HEK293 (cell line): ENCODE data around the gene HNRNPK.

ENCODE experiments used
- FEZF1 ChIP-seq: fragments of 450-650 bp; formaldehyde crosslinking; IDR thresholded peaks from 2 replicates; pipeline ENCODE4 v1.5.1; 2016; ENCODE audit warnings: missing biosample characterization, missing genetic modification characterization
- HOXA7 ChIP-seq: sonication (generic); formaldehyde crosslinking; IDR thresholded peaks from 2 replicates; pipeline ENCODE4 v1.8.1; 2022; ENCODE audit warnings: missing genetic modification reagents, borderline replicate concordance
- MZF1 ChIP-seq: fragments of 450-650 bp; formaldehyde crosslinking; IDR thresholded peaks from 2 replicates; pipeline ENCODE4 v1.5.1; 2017; ENCODE audit warnings: missing biosample characterization, missing genetic modification characterization, borderline replicate concordance
- SP2 ChIP-seq: fragments of 450-650 bp; formaldehyde crosslinking; IDR thresholded peaks from 2 replicates; pipeline ENCODE4 v1.5.1; 2016; ENCODE audit warnings: missing biosample characterization, missing genetic modification characterization
- ZBTB8A ChIP-seq: fragments of 450-650 bp; formaldehyde crosslinking; IDR thresholded peaks from 2 replicates; pipeline ENCODE4 v1.5.1; 2016; ENCODE audit warnings: missing biosample characterization, missing genetic modification characterization
- ZNF274 ChIP-seq, 2 experiments: fragments of 200-500 bp in 1 of 2; fragments of 450-650 bp in 1 of 2; sonication (Bioruptor generic) in 1 of 2; formaldehyde crosslinking in 1 of 2; IDR thresholded peaks; 2 replicates each; pipeline versions ENCODE4 v1.5.1 to v1.6.1; 2014 to 2016; ENCODE audit warnings: borderline replicate concordance in 1 of 2, inconsistent platforms in 1 of 2, low read length in 1 of 2, missing biosample characterization in 1 of 2, missing genetic modification characterization in 1 of 2
- ZNF350 ChIP-seq: fragments of 450-650 bp; formaldehyde crosslinking; IDR thresholded peaks from 2 replicates; pipeline ENCODE4 v1.5.0; 2017; ENCODE audit warnings: missing biosample characterization, mild to moderate bottlenecking, missing genetic modification characterization
- ZNF654 ChIP-seq: fragments of 450-650 bp; formaldehyde crosslinking; IDR thresholded peaks from 2 replicates; pipeline ENCODE4 v1.5.1; 2016; ENCODE audit warnings: low read depth, missing biosample characterization, missing genetic modification characterization
- ZSCAN30 ChIP-seq: fragments of 450-650 bp; IDR thresholded peaks from 2 replicates; pipeline ENCODE4 v1.5.1; 2018; ENCODE audit warnings: missing biosample characterization, mild to moderate bottlenecking, missing genetic modification characterization, moderate library complexity
- TF ChIP-seq, protein P1 (sequence below): fragments of 450-650 bp; formaldehyde crosslinking; IDR thresholded peaks from 2 replicates; pipeline ENCODE4 v1.5.1; 2016; ENCODE audit warnings: missing biosample characterization, missing genetic modification characterization
- TF ChIP-seq, protein P2 (sequence below): fragments of 450-650 bp; formaldehyde crosslinking; IDR thresholded peaks from 2 replicates; pipeline ENCODE4 v1.5.1; 2016; ENCODE audit warnings: missing biosample characterization, missing genetic modification characterization
- TF ChIP-seq, protein P3 (sequence below): fragments of 450-650 bp; formaldehyde crosslinking; IDR thresholded peaks from 2 replicates; pipeline ENCODE4 v1.5.1; 2016; ENCODE audit warnings: missing biosample characterization, missing genetic modification characterization
- TF ChIP-seq, protein P4 (sequence below): fragments of 450-650 bp; formaldehyde crosslinking; IDR thresholded peaks from 2 replicates; pipeline ENCODE4 v1.5.1; 2017; ENCODE audit warnings: missing biosample characterization, missing genetic modification characterization
- TF ChIP-seq, protein P5 (sequence below): fragments of 450-650 bp; formaldehyde crosslinking; IDR thresholded peaks from 2 replicates; pipeline ENCODE4 v1.5.1; 2016; ENCODE audit warnings: missing biosample characterization, missing genetic modification characterization

DNA sequence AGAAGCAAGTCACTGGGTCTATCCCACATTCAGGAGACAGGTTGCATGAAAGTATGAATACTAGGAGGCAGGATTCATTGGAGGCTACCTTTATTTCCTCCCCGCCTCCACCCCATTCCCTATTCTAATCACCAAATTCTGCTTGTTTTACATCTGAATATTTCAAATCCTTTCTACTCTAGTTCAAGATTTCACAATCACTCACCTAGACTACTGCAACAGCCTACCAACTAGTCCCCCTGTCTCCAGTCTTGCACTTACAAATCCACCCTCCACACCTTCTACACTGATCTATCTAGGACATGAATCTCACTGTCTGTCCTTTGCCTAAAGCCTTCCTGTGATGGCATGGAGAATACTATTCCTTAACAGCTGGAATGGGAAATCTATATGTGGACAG lies 52.4 kb downstream of the HNRNPK start:
- TF ChIP-seq, protein P1, sequence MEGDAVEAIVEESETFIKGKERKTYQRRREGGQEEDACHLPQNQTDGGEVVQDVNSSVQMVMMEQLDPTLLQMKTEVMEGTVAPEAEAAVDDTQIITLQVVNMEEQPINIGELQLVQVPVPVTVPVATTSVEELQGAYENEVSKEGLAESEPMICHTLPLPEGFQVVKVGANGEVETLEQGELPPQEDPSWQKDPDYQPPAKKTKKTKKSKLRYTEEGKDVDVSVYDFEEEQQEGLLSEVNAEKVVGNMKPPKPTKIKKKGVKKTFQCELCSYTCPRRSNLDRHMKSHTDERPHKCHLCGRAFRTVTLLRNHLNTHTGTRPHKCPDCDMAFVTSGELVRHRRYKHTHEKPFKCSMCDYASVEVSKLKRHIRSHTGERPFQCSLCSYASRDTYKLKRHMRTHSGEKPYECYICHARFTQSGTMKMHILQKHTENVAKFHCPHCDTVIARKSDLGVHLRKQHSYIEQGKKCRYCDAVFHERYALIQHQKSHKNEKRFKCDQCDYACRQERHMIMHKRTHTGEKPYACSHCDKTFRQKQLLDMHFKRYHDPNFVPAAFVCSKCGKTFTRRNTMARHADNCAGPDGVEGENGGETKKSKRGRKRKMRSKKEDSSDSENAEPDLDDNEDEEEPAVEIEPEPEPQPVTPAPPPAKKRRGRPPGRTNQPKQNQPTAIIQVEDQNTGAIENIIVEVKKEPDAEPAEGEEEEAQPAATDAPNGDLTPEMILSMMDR, result no peak
- TF ChIP-seq HOXA7 (CRISPR knock-in tag) (no peak), ZNF350 (tag by site-specific recombination) (no peak), SP2 (tag by site-specific recombination) (no peak), ZSCAN30 (tag by site-specific recombination) (no peak), FEZF1 (tag by site-specific recombination) (no peak), MZF1 (no peak), ZNF654 (tag by site-specific recombination) (no peak), ZBTB8A (tag by site-specific recombination) (no peak), ZNF274 (IDR thresholded peaks at IDR 0.05; ENCODE audit: low read length) (no peak), ZNF274 (tag by site-specific recombination; IDR thresholded peaks at IDR 0.05; ENCODE audit: borderline replicate concordance) (no peak)
- TF ChIP-seq, protein P2, sequence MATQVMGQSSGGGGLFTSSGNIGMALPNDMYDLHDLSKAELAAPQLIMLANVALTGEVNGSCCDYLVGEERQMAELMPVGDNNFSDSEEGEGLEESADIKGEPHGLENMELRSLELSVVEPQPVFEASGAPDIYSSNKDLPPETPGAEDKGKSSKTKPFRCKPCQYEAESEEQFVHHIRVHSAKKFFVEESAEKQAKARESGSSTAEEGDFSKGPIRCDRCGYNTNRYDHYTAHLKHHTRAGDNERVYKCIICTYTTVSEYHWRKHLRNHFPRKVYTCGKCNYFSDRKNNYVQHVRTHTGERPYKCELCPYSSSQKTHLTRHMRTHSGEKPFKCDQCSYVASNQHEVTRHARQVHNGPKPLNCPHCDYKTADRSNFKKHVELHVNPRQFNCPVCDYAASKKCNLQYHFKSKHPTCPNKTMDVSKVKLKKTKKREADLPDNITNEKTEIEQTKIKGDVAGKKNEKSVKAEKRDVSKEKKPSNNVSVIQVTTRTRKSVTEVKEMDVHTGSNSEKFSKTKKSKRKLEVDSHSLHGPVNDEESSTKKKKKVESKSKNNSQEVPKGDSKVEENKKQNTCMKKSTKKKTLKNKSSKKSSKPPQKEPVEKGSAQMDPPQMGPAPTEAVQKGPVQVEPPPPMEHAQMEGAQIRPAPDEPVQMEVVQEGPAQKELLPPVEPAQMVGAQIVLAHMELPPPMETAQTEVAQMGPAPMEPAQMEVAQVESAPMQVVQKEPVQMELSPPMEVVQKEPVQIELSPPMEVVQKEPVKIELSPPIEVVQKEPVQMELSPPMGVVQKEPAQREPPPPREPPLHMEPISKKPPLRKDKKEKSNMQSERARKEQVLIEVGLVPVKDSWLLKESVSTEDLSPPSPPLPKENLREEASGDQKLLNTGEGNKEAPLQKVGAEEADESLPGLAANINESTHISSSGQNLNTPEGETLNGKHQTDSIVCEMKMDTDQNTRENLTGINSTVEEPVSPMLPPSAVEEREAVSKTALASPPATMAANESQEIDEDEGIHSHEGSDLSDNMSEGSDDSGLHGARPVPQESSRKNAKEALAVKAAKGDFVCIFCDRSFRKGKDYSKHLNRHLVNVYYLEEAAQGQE (tag by site-specific recombination), result no peak
- TF ChIP-seq, protein P3, sequence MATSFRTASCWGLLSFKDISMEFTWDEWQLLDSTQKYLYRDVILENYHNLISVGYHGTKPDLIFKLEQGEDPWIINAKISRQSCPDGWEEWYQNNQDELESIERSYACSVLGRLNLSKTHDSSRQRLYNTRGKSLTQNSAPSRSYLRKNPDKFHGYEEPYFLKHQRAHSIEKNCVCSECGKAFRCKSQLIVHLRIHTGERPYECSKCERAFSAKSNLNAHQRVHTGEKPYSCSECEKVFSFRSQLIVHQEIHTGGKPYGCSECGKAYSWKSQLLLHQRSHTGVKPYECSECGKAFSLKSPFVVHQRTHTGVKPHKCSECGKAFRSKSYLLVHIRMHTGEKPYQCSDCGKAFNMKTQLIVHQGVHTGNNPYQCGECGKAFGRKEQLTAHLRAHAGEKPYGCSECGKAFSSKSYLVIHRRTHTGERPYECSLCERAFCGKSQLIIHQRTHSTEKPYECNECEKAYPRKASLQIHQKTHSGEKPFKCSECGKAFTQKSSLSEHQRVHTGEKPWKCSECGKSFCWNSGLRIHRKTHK (tag by site-specific recombination), result no peak
- TF ChIP-seq, protein P4, sequence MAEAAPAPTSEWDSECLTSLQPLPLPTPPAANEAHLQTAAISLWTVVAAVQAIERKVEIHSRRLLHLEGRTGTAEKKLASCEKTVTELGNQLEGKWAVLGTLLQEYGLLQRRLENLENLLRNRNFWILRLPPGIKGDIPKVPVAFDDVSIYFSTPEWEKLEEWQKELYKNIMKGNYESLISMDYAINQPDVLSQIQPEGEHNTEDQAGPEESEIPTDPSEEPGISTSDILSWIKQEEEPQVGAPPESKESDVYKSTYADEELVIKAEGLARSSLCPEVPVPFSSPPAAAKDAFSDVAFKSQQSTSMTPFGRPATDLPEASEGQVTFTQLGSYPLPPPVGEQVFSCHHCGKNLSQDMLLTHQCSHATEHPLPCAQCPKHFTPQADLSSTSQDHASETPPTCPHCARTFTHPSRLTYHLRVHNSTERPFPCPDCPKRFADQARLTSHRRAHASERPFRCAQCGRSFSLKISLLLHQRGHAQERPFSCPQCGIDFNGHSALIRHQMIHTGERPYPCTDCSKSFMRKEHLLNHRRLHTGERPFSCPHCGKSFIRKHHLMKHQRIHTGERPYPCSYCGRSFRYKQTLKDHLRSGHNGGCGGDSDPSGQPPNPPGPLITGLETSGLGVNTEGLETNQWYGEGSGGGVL, result no peak
- TF ChIP-seq, protein P5, sequence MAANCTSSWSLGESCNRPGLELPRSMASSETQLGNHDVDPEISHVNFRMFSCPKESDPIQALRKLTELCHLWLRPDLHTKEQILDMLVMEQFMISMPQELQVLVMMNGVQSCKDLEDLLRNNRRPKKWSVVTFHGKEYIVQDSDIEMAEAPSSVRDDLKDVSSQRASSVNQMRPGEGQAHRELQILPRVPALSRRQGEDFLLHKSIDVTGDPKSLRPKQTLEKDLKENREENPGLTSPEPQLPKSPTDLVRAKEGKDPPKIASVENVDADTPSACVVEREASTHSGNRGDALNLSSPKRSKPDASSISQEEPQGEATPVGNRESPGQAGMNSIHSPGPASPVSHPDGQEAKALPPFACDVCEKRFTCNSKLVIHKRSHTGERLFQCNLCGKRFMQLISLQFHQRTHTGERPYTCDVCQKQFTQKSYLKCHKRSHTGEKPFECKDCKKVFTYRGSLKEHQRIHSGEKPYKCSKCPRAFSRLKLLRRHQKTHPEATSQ (tag by site-specific recombination), result no peak
